ENCODE measurements around the gene RXFP1.

The RXFP1 gene

GRCh38 chr4:158532556-158533231 is 11.0 kb downstream of the RXFP1 start:
- no peak for DNase-seq (ENCODE audit: low spot score)
- H3K36me3 Mint-ChIP-seq (ENCODE audit: low read depth): no peaks in the 10 kb centered on the region
- H3K27me3 Mint-ChIP-seq (ENCODE audit: low read depth): peaks cover 3% of the 10 kb centered on the region
- no peak overlapping the region for H3K27ac Mint-ChIP-seq
- H3K4me3 Mint-ChIP-seq: no peak overlapping the region
- H3K4me1 Mint-ChIP-seq (ENCODE audit: low read depth): peaks cover 7% of the 10 kb centered on the region
- peaks cover 9% of the 10 kb centered on the region for H3K9me3 Mint-ChIP-seq

GRCh38 chr4:158534727-158535126 is 13.0 kb downstream of the RXFP1 start:
- Mint-ChIP-seq H3K27ac (no peak overlapping the region), H3K4me3 (no peak overlapping the region), H3K9me3 (peaks cover 9% of the 10 kb centered on the region), H3K27me3 (ENCODE audit: low read depth) (peaks cover 3% of the 10 kb centered on the region), H3K36me3 (ENCODE audit: low read depth) (no peaks in the 10 kb centered on the region), H3K4me1 (ENCODE audit: low read depth) (peaks cover 11% of the 10 kb centered on the region)
- no peak for DNase-seq (ENCODE audit: low spot score)

GRCh38 chr4:158535130-158535614 is 13.5 kb downstream of the RXFP1 start:
- Mint-ChIP-seq H3K27ac (no peak overlapping the region), H3K27me3 (ENCODE audit: low read depth) (peaks cover 2% of the 10 kb centered on the region), H3K36me3 (ENCODE audit: low read depth) (no peaks in the 10 kb centered on the region), H3K4me1 (ENCODE audit: low read depth) (peaks cover 11% of the 10 kb centered on the region), H3K9me3 (peaks cover 9% of the 10 kb centered on the region), H3K4me3 (no peak overlapping the region)
- peak; percentile 10 for DNase-seq (ENCODE audit: low spot score)

- no peak for DNase-seq (ENCODE audit: low spot score)
- Mint-ChIP-seq H3K4me1 (ENCODE audit: low read depth) (peaks cover 11% of the 10 kb centered on the region), H3K36me3 (ENCODE audit: low read depth) (no peaks in the 10 kb centered on the region), H3K9me3 (peaks cover 9% of the 10 kb centered on the region), H3K27ac (no peak overlapping the region), H3K27me3 (ENCODE audit: low read depth) (no peaks in the 10 kb centered on the region), H3K4me3 (no peak overlapping the region)
Measured at GRCh38 chr4:158536833-158537232, 15.2 kb downstream of the RXFP1 start.

- no peak overlapping the region for H3K4me3 Mint-ChIP-seq
- no peak overlapping the region for H3K27ac Mint-ChIP-seq
- no peaks in the 10 kb centered on the region for H3K36me3 Mint-ChIP-seq (ENCODE audit: low read depth)
- DNase-seq (ENCODE audit: low spot score): no peak
- H3K27me3 Mint-ChIP-seq (ENCODE audit: low read depth): no peaks in the 10 kb centered on the region
- H3K4me1 Mint-ChIP-seq (ENCODE audit: low read depth): peaks cover 17% of the 10 kb centered on the region
- peaks cover 9% of the 10 kb centered on the region for H3K9me3 Mint-ChIP-seq
Measured at GRCh38 chr4:158538176-158538575, 16.5 kb downstream of the RXFP1 start.

GRCh38 chr4:158538911-158539310 is 17.2 kb downstream of the RXFP1 start:
- no peak overlapping the region for H3K27ac Mint-ChIP-seq
- no peaks in the 10 kb centered on the region for H3K36me3 Mint-ChIP-seq (ENCODE audit: low read depth)
- peaks cover 20% of the 10 kb centered on the region for H3K4me1 Mint-ChIP-seq (ENCODE audit: low read depth)
- no peaks in the 10 kb centered on the region for H3K27me3 Mint-ChIP-seq (ENCODE audit: low read depth)
- no peak overlapping the region for H3K4me3 Mint-ChIP-seq
- DNase-seq (ENCODE audit: low spot score): no peak
- peaks cover 9% of the 10 kb centered on the region for H3K9me3 Mint-ChIP-seq

- H3K27ac Mint-ChIP-seq: no peak overlapping the region
- no peaks in the 10 kb centered on the region for H3K36me3 Mint-ChIP-seq (ENCODE audit: low read depth)
- DNase-seq (ENCODE audit: low spot score): no peak
- peaks cover 7% of the 10 kb centered on the region for H3K9me3 Mint-ChIP-seq
- H3K27me3 Mint-ChIP-seq (ENCODE audit: low read depth): no peaks in the 10 kb centered on the region
- H3K4me3 Mint-ChIP-seq: no peak overlapping the region
- H3K4me1 Mint-ChIP-seq (ENCODE audit: low read depth): peaks cover 16% of the 10 kb centered on the region
Measured at GRCh38 chr4:158540125-158540907, 18.6 kb downstream of the RXFP1 start.

- H3K27me3 Mint-ChIP-seq (ENCODE audit: low read depth): no peaks in the 10 kb centered on the region
- DNase-seq (ENCODE audit: low spot score): no peak
- no peaks in the 10 kb centered on the region for H3K36me3 Mint-ChIP-seq (ENCODE audit: low read depth)
- peaks cover 13% of the 10 kb centered on the region for H3K4me1 Mint-ChIP-seq (ENCODE audit: low read depth)
- H3K4me3 Mint-ChIP-seq: no peak overlapping the region
- no peak overlapping the region for H3K27ac Mint-ChIP-seq
- H3K9me3 Mint-ChIP-seq: peaks cover 3% of the 10 kb centered on the region
Measured at GRCh38 chr4:158541506-158541905, 19.8 kb downstream of the RXFP1 start.

GRCh38 chr4:158543191-158543590 is 21.5 kb downstream of the RXFP1 start:
- Mint-ChIP-seq H3K9me3 (peaks cover 10% of the 10 kb centered on the region), H3K4me3 (no peak overlapping the region), H3K36me3 (ENCODE audit: low read depth) (no peaks in the 10 kb centered on the region), H3K27me3 (ENCODE audit: low read depth) (no peaks in the 10 kb centered on the region), H3K4me1 (ENCODE audit: low read depth) (peaks cover 13% of the 10 kb centered on the region), H3K27ac (no peak overlapping the region)
- no peak for DNase-seq (ENCODE audit: low spot score)

GRCh38 chr4:158544141-158544540 is 22.5 kb downstream of the RXFP1 start:
- Mint-ChIP-seq H3K27me3 (ENCODE audit: low read depth) (no peaks in the 10 kb centered on the region), H3K4me1 (ENCODE audit: low read depth) (peaks cover 9% of the 10 kb centered on the region), H3K9me3 (peaks cover 10% of the 10 kb centered on the region), H3K36me3 (ENCODE audit: low read depth) (no peaks in the 10 kb centered on the region), H3K4me3 (no peak overlapping the region), H3K27ac (no peak overlapping the region)
- DNase-seq (ENCODE audit: low spot score): no peak

- peaks cover 9% of the 10 kb centered on the region for H3K27me3 Mint-ChIP-seq (ENCODE audit: low read depth)
- DNase-seq (ENCODE audit: low spot score): no peak
- H3K27ac Mint-ChIP-seq: no peak overlapping the region
- H3K4me3 Mint-ChIP-seq: no peak overlapping the region
- no peaks in the 10 kb centered on the region for H3K4me1 Mint-ChIP-seq (ENCODE audit: low read depth)
- H3K36me3 Mint-ChIP-seq (ENCODE audit: low read depth): no peaks in the 10 kb centered on the region
- H3K9me3 Mint-ChIP-seq: no peaks in the 10 kb centered on the region
Measured at GRCh38 chr4:158553364-158553763, 31.7 kb downstream of the RXFP1 start.

- no peak for DNase-seq (ENCODE audit: low spot score)
- H3K36me3 Mint-ChIP-seq (ENCODE audit: low read depth): no peaks in the 10 kb centered on the region
- peaks cover 11% of the 10 kb centered on the region for H3K27me3 Mint-ChIP-seq (ENCODE audit: low read depth)
- H3K9me3 Mint-ChIP-seq: no peaks in the 10 kb centered on the region
- no peak overlapping the region for H3K27ac Mint-ChIP-seq
- H3K4me1 Mint-ChIP-seq (ENCODE audit: low read depth): no peaks in the 10 kb centered on the region
- no peak overlapping the region for H3K4me3 Mint-ChIP-seq
Measured at GRCh38 chr4:158560284-158560683, 38.6 kb downstream of the RXFP1 start.

GRCh38 chr4:158566860-158567259 is 45.2 kb downstream of the RXFP1 start:
- H3K4me1 Mint-ChIP-seq (ENCODE audit: low read depth): no peaks in the 10 kb centered on the region

GRCh38 chr4:158571736-158572135 is 50.1 kb downstream of the RXFP1 start:
- no peaks in the 10 kb centered on the region for H3K4me1 Mint-ChIP-seq (ENCODE audit: low read depth)
- H3K36me3 Mint-ChIP-seq (ENCODE audit: low read depth): no peaks in the 10 kb centered on the region
- no peaks in the 10 kb centered on the region for H3K9me3 Mint-ChIP-seq
- H3K4me3 Mint-ChIP-seq: no peak overlapping the region
- H3K27me3 Mint-ChIP-seq (ENCODE audit: low read depth): no peaks in the 10 kb centered on the region
- DNase-seq (ENCODE audit: low spot score): no peak
- H3K27ac Mint-ChIP-seq: no peak overlapping the region

More at GRCh38 chr4:158566860-158567259, 45.2 kb downstream of the RXFP1 start:
- Mint-ChIP-seq H3K27ac (no peak overlapping the region), H3K36me3 (ENCODE audit: low read depth) (no peaks in the 10 kb centered on the region), H3K4me3 (no peak overlapping the region), H3K9me3 (no peaks in the 10 kb centered on the region), H3K27me3 (ENCODE audit: low read depth) (no peaks in the 10 kb centered on the region)
- no peak for DNase-seq (ENCODE audit: low spot score)
